Activated CD4-positive, alpha-beta T cell treated with anti-CD3 and anti-CD28 coated beads, Interleukin-2, amount 50 U/mL, for 48 hours (primary cell): Measurements from ENCODE around the gene JHY.

Experiments used
- DNase-seq, 2 experiments: peaks; one replicate each; pipeline ENCODE4 v3.0.0-alpha.2; 2020

JHY gene

DNA sequence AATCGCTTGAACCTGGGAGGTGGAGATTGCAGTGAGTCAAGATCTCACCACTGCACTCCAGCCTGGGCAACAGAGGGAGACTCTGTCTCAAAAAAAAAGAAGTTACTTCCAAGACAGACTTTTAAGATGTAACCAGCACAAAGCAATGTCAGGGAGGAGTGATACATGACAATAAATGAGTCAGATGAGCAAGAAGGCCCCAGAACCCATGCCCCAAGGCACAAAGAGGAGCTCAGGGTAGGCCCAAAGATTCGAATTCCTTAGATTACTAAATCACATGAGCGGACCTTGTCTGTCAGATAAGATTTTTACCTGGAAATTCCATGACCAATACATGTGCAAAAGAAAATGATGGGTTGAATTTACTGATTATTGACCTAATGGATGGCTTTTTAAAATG, 10.5 kb upstream of the JHY start:
- no peak for DNase-seq

GRCh38 chr11:122874991-122875390, 7.6 kb upstream of the JHY start:
- no peak for DNase-seq

GRCh38 chr11:122877732-122878131, 4.8 kb upstream of the JHY start:
- no peak for DNase-seq

- DNase-seq, result no peak
Observed at GRCh38 chr11:122879785-122880184, 2.8 kb upstream of the JHY start.

GRCh38 chr11:122882857-122883645, 492 bp downstream of the JHY start:
- DNase-seq, result peak; percentile 47 to 59

GRCh38 chr11:122883646-122883979, 1.1 kb downstream of the JHY start:
- DNase-seq, result no peak

GRCh38 chr11:122888162-122888561, 5.6 kb downstream of the JHY start:
- no peak for DNase-seq

DNA sequence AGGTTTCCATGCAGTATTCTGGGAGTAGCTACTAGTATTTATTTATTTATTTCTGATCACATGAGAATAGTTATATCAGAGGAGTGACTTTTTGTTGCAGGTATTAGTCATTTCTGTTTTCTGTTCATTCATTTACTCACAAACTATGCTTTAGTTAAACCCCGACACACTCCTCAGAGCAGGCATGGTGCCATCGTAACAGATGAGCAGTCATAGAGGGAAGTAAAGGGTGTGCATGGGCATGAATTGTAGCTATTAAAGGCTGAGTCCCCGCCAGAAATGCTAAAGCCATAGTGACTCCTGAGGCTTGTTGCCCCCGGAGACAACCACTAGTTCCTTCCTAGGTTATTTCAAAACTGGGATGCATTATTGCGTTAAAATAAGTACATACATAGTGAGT, 10.6 kb downstream of the JHY start:
- DNase-seq, result no peak

DNA sequence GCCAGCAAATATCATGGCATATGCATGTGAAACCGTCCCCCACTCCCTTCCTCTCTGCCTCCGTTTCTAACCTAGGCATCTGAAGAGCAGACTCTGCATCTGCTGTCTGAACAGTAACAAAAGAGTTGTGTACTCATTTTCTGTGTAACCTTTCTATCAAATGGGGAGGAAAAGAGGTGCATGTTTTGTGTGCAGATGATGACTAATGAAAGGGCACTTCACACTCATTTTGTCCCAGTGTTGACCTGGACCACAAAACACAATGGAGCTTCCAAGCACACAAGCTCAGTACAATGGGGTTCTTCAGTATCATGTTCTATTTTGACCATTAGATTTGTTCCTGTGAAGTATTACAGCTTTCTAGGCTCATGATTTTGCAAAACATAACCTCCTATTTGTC, 13.0 kb downstream of the JHY start:
- no peak for DNase-seq

- DNase-seq, result no peak
Observed at GRCh38 chr11:122897606-122898210, 15.1 kb downstream of the JHY start.

GRCh38 chr11:122898799-122899198, 16.2 kb downstream of the JHY start:
- DNase-seq, result no peak

GRCh38 chr11:122900587-122901202, 18.1 kb downstream of the JHY start:
- no peak for DNase-seq

DNA sequence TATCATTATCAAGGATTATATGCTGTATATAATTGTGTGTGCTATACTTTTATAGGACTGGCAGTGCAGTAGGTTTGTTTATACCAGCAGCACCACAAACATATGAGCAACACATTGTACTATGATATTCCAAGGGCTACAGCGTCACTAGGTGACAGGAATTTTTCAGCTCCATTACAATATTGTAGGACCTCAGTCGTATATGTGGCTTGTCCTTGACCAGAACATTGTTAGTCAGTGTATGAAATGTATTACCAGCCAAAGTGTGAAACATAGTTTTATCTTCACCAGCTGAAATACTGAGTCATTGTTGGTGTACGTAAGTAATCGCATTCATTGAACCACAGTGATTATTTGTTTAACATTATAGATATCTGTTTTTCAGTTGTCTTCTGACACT, 20.4 kb downstream of the JHY start:
- no peak for DNase-seq

DNA sequence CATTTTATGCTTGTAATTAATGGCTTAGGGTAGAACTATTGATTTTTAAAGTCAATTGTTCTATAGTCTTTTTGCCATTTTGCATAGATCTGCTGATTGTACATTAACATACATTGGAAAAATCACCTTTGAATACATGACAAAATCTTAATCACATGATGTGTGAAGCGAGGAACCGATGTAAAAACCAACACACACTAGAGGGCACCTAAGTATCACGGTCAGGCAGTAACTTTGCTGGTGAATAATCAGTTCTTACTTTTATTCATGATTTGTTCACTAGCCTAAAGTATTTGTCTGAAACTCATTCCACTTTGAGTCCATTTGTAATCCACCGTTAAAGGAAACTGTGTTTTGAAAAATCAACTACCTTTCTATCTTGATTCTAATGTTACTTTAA, 28.2 kb downstream of the JHY start:
- no peak for DNase-seq

DNA sequence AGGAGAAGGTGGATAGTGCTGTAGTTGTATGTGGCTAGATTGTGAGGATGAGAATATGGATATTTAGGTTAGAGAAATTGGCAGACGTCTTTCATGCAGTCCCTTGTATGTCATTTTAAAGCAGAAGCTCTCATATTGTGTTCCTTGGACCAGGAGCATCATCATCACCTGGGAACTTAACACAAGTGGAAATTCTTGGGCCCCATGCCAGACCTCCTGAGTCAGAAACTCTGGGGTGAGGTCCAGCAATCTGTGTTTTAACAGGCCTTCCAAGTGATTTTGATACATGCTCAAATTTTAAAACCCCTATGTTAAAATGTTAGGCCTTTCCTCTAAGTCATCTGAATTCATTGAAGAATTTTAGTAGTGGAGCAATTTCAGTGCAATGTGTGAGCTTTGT, 34.8 kb downstream of the JHY start:
- DNase-seq, result no peak

DNA sequence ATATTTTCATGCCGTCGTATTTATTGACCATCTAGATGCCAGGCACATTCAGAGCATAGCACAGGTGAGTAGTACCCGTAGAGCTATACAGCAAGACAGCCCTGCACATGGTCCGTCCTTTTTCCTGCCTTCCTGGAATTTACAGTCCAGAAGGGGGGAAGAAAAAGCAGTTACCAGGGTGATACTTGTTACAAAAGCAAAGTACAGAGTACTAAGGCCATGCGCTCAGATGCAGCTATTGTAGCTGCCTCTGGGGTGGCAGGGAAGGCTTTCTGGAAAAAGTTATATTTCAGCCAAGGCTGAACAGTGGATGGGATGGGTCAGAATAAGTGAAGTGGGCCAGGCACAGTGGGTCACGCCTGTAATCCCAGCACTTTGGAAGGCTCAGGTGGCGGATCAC, 36.2 kb downstream of the JHY start:
- no peak for DNase-seq

DNA sequence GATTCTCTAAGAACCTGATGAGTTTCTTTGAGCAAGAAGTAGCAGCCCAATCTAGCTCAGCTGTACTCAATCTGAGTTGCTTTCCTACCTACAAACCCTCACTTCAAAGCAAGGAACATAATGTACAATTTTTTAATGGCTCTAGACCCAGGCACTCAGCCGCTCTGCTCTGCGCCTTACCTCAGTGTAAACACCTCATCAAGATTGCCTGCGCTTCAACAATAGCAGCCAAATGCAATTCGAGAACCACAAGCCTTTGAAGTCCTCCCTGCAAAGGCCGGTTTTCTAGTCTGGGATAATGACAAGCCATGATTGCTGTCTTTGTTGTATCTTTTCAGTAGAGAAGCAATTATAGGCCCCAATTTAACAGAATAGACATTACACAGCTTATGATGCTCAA, 38.0 kb downstream of the JHY start:
- no peak for DNase-seq

- no peak for DNase-seq
Observed at GRCh38 chr11:122922893-122923292, 40.3 kb downstream of the JHY start.

DNA sequence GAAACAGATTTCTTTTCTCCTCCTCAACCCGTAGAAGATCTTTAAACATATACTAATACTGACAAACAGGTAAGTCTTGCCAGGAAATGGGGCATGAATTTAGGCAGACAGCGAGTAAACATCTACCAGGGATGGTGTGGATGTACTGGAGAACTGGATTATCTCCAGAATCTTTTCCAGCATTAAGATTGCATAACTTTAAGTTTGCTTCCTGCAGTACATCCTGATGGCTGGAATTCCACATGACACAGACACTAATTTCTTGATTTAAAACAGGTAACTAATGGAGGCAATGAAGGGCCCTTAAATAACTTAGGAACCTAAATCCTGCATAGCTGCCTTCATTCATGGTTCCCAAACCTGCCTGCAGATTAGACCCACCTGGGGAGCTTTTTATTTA, 40.7 kb downstream of the JHY start:
- no peak for DNase-seq

DNA sequence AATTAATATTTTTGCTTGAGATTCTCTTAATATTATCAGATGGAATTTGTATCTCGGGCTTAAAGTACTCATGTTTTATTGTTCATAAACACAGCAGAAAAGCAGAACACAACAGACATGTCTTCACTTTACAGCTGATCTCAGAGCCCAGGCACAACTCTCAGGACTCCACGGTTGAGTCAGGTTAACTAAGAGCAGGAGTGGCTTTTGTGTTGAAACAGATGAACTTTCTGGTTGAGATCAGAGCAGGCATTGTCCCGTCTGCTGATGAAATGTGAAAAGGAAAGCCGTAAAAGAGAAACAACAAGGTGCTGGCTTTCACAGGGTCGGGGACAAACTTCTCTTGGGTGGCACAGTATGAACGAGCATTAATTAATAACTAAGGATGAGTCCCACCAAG, 49.0 kb downstream of the JHY start:
- no peak for DNase-seq

GRCh38 chr11:122933416-122933815, 50.9 kb downstream of the JHY start:
- no peak for DNase-seq

DNA sequence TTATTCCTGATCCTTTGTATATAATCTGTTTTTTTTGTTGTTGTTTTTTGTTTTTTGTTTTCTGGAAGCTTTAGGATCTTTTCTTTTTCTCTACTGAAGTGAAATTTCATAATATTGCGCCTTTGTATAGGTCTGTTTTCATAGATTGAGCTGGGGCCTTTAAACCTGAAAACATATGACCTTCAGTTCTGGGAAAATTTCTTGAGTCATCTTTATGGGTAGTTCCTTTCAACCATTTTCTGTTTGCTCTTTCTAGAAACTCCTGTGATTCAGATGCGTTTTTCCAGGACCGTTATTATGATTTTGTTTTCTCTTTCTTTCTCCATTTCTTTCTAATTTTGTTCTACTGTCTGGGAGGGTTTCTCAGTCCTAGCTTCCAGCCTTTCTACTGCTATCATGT, 55.4 kb downstream of the JHY start:
- no peak for DNase-seq

GRCh38 chr11:122938557-122938956, 56.0 kb downstream of the JHY start:
- DNase-seq, result no peak

- DNase-seq, result no peak
Observed at GRCh38 chr11:122951211-122951610, 68.7 kb downstream of the JHY start.

DNA sequence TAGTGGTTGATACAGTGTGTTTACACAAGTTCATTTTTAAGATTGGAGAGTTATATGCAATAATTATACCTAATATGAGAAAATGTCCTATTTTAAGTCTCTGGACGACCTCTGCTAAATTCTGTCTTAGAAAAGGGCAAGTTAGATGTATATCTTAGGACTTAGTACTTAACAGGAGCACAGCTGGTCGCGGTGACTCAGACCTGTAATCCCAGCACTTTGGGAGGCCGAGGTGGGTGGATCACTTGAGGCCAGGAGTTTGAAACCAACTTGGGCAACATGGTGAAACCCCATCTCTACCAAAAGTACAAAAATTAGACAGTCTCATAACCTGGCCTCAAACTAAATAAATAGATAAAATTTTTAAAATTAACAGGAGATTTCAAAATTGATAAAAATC, 71.9 kb downstream of the JHY start:
- DNase-seq, result peak in 1 of 2 experiments; percentile 8
